WERI-Rb-1 (cell line): ENCODE measurements around the gene SCFD2.
"Not testable (repeated sequence)": the region's sequence is repeated elsewhere in the genome, so short reads cannot be mapped to it uniquely, and the experiment has no call there.

ENCODE experiments used
- DNase-seq: peaks from one replicate; pipeline ENCODE4 v3.0.0-alpha.2; 2020
- H3K27ac ChIP-seq: fragments of 250-450 bp; sonication (Bioruptor Pico); 2 replicates; pipeline ENCODE4 v1.5.1; 2020; ENCODE audit warnings: mild to moderate bottlenecking, moderate library complexity
- H3K27me3 ChIP-seq: fragments of 250-450 bp; sonication (Bioruptor Pico); 2 replicates; pipeline ENCODE4 v1.5.1; 2021; ENCODE audit warnings: mild to moderate bottlenecking, low read depth, moderate library complexity; ENCODE audit not compliant: insufficient read depth, severe bottlenecking
- H3K36me3 ChIP-seq: fragments of 250-450 bp; sonication (Bioruptor Pico); 2 replicates; pipeline ENCODE4 v1.5.1; 2020; ENCODE audit warnings: mild to moderate bottlenecking, moderate library complexity
- H3K4me3 ChIP-seq: 2 replicates; pipeline ENCODE4 v1.5.1; 2011; ENCODE audit warnings: low read depth, mild to moderate bottlenecking, control low read depth, low read length
- H3K9me3 ChIP-seq: fragments of 250-450 bp; sonication (Bioruptor Pico); 2 replicates; pipeline ENCODE4 v1.5.1; 2021; ENCODE audit warnings: mild to moderate bottlenecking, moderate library complexity; ENCODE audit not compliant: severe bottlenecking
- CTCF ChIP-seq: IDR thresholded peaks from 2 replicates; pipeline ENCODE4 v1.5.1; 2011; ENCODE audit warnings: low read depth, mild to moderate bottlenecking, control low read depth, inconsistent platforms, low read length

Gene SCFD2

GRCh38 chr4:53039741-53040458, 326.0 kb downstream of the SCFD2 start:
- no peaks in the 10 kb centered on the region for H3K9me3 ChIP-seq
- no peak overlapping the region for H3K4me3 ChIP-seq
- no peak for DNase-seq
- H3K36me3 ChIP-seq: no peaks in the 10 kb centered on the region
- no peak for TF ChIP-seq CTCF
- no peaks in the 10 kb centered on the region for H3K27me3 ChIP-seq
- no peak overlapping the region for H3K27ac ChIP-seq

DNA sequence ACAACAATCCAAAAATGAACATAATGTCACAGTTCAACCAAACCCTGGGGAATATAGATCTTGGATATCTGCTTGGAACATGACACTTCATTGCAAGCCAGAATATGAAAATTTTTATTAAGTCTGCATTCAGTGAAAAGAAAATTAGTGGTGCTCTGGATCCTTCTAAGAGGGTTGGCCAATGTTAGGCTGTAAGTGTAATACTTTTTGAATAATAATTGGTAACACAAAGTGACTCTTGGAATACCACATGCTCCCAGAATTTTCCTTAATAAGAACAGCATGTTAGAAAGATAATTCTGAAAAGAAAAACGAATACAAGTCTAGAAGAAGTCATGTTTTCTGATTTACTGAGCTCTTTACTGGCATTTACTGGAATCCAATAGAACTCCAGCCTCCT, 328.0 kb downstream of the SCFD2 start:
- Histone ChIP-seq H3K27me3 (no peaks in the 10 kb centered on the region), H3K9me3 (no peaks in the 10 kb centered on the region), H3K27ac (no peak overlapping the region), H3K4me3 (no peak overlapping the region), H3K36me3 (no peaks in the 10 kb centered on the region)
- no peak for TF ChIP-seq CTCF
- DNase-seq: no peak

GRCh38 chr4:53032908-53033307, 333.0 kb downstream of the SCFD2 start:
- DNase-seq, H3K27ac ChIP-seq, H3K4me3 ChIP-seq, H3K9me3 ChIP-seq, H3K36me3 ChIP-seq, H3K27me3 ChIP-seq: not testable (repeated sequence)

GRCh38 chr4:53026233-53026632, 339.6 kb downstream of the SCFD2 start:
- H3K27ac ChIP-seq: no peak overlapping the region
- no peak for TF ChIP-seq CTCF
- no peak overlapping the region for H3K4me3 ChIP-seq
- no peaks in the 10 kb centered on the region for H3K27me3 ChIP-seq
- no peaks in the 10 kb centered on the region for H3K9me3 ChIP-seq
- no peaks in the 10 kb centered on the region for H3K36me3 ChIP-seq
- no peak for DNase-seq

- Histone ChIP-seq H3K36me3 (no peaks in the 10 kb centered on the region), H3K27me3 (no peaks in the 10 kb centered on the region), H3K4me3 (no peak overlapping the region), H3K27ac (no peak overlapping the region), H3K9me3 (no peaks in the 10 kb centered on the region)
- no peak for TF ChIP-seq CTCF
- no peak for DNase-seq
Measured at GRCh38 chr4:53023677-53024299, 342.1 kb downstream of the SCFD2 start.

DNA sequence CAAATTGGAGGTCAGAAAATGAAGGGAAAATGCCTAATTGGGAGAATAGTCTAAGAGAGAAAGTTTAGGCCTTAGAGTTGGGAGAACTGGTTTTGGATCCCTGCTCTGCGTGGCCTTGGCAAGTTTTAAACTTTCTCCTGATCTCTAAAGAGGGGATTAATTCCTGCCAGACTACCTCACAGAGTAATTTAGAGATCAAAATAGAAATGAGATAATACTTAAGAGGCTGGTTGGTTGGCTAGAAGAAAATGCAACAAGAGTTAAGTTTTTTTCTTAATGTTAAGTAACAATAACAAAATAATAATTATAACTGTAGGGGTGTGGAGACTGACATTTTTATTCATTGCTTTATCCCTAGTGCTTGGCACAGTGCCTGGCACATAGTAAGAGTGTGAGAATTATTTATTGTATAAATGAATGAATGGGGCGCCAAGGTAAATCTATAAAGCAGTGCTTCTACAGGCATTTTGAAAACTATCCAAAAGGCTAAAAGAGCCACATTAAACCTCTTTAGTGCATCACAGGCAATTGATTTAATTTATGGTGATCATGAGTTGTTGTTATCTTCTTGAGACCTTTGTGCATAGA, 343.3 kb downstream of the SCFD2 start:
- Histone ChIP-seq H3K9me3 (no peaks in the 10 kb centered on the region), H3K27ac (no peak overlapping the region), H3K4me3 (no peak overlapping the region), H3K36me3 (no peaks in the 10 kb centered on the region), H3K27me3 (no peaks in the 10 kb centered on the region)
- DNase-seq: no peak
- TF ChIP-seq CTCF: no peak
